NT2/D1 (cell line): ENCODE measurements around the gene TBL3.
A peak's percentile ranks its signal among the peaks of the same experiment; 100 is the strongest.
"Not testable (repeated sequence)": the region's sequence is repeated elsewhere in the genome, so short reads cannot be mapped to it uniquely, and the experiment has no call there.

Source experiments
- DNase-seq: peaks from one replicate; pipeline ENCODE4 v3.0.0-alpha.2; 2011; ENCODE audit warnings: low read depth, low spot score
- H3K27me3 ChIP-seq: 2 replicates; pipeline ENCODE4 v1.6.0; 2011; ENCODE audit warnings: mild to moderate bottlenecking; ENCODE audit not compliant: insufficient read length, insufficient read depth
- H3K36me3 ChIP-seq: 2 replicates; pipeline ENCODE4 v1.6.1; 2011; ENCODE audit warnings: mild to moderate bottlenecking, low read length, mixed read lengths; ENCODE audit not compliant: insufficient read depth, insufficient read length
- H3K4me1 ChIP-seq: 2 replicates; pipeline ENCODE4 v1.5.1; 2011; ENCODE audit not compliant: insufficient read depth, insufficient read length
- H3K4me3 ChIP-seq: 2 replicates; pipeline ENCODE4 v1.5.1; 2011; ENCODE audit warnings: low read depth; ENCODE audit not compliant: insufficient read length
- H3K9ac ChIP-seq: 2 replicates; pipeline ENCODE4 v1.6.0; 2011; ENCODE audit warnings: low read depth; ENCODE audit not compliant: insufficient read length
- H3K9me3 ChIP-seq: 2 replicates; pipeline ENCODE4 v1.5.1; 2011; ENCODE audit warnings: mild to moderate bottlenecking, low read length; ENCODE audit not compliant: insufficient read depth
- SUZ12 ChIP-seq: IDR thresholded peaks from 2 replicates; pipeline ENCODE4 v1.6.1; 2011; ENCODE audit not compliant: insufficient read length, insufficient read depth; ENCODE audit errors: extremely low read depth
- YY1 ChIP-seq: IDR thresholded peaks from 2 replicates; pipeline ENCODE4 v1.6.1; 2011; ENCODE audit not compliant: insufficient read length, insufficient read depth
- ZNF274 ChIP-seq: IDR thresholded peaks from 2 replicates; pipeline ENCODE4 v1.6.1; 2011; ENCODE audit warnings: mild to moderate bottlenecking, low read depth, low read length

TBL3 gene

DNA sequence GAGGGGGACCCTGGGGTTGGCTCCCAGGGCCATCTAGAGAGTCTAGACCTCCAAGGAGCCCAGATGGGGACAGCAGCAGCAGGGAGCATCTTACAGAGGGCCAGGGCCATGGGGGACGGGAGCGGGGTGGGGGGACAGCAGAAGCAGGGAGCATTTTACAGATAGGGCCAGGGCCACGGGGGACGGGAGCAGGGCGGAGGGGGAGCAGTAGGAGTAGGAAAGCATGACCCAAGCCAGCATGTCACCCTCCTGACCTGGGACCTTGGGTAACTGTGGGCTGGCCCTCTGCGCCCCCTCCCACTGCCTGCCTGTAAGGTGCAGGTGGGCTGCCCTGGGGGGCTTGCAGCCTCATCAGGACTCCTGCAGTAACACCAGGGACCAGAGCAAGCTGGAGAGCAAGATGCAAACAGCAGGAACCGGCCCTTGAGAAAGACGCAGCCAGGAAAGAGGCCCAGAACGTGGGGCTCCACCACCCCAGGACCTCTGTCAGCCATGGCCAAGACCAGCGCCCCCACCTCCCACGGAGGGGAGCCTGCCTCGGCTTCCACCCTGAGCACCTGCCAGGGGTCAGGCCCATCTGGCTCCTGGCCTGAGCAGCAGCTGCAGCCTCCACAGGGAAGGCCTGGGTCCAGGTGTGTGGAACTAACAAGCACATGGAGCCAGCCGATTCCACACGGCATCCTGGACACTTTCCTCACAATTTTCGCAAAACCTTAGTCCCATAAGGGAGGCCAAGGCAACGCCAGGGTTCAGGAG lies 35.4 kb downstream of the TBL3 start:
- Histone ChIP-seq H3K4me1 (peaks cover 38% of the 10 kb centered on the region), H3K4me3 (peak overlapping the region; percentile 1), H3K36me3 (peaks cover 59% of the 10 kb centered on the region), H3K9me3 (no peaks in the 10 kb centered on the region), H3K27me3 (no peaks in the 10 kb centered on the region), H3K9ac (peak overlapping the region; percentile 92)
- TF ChIP-seq ZNF274 = no peak
- TF ChIP-seq YY1 = no peak
- no peak for DNase-seq

- peak overlapping the region; percentile 92 for H3K9ac ChIP-seq
- TF ChIP-seq SUZ12 (no peak), YY1 (no peak), ZNF274 (no peak)
- H3K9me3 ChIP-seq = no peaks in the 10 kb centered on the region
- DNase-seq = no peak
- H3K27me3 ChIP-seq = no peaks in the 10 kb centered on the region
- no peak overlapping the region for H3K4me3 ChIP-seq
- H3K36me3 ChIP-seq = peaks cover 51% of the 10 kb centered on the region
- peaks cover 34% of the 10 kb centered on the region for H3K4me1 ChIP-seq
Measured at GRCh38 chr16:2008009-2008526, 36.2 kb downstream of the TBL3 start.

- TF ChIP-seq YY1 = no peak
- TF ChIP-seq ZNF274 = no peak
- no peak for TF ChIP-seq SUZ12
- no peak for DNase-seq
- peak overlapping the region; percentile 92 for H3K9ac ChIP-seq
Measured at GRCh38 chr16:2008631-2009163, 36.8 kb downstream of the TBL3 start.

GRCh38 chr16:2009164-2009711 lies 37.4 kb downstream of the TBL3 start:
- no peak for TF ChIP-seq ZNF274
- TF ChIP-seq YY1 = no peak
- TF ChIP-seq SUZ12 = no peak
- no peak for DNase-seq
- H3K4me1 ChIP-seq = peaks cover 27% of the 10 kb centered on the region

More at GRCh38 chr16:2008631-2009163, 36.8 kb downstream of the TBL3 start:
- Histone ChIP-seq H3K4me1 (peaks cover 28% of the 10 kb centered on the region), H3K9me3 (no peaks in the 10 kb centered on the region), H3K27me3 (no peaks in the 10 kb centered on the region), H3K36me3 (peaks cover 45% of the 10 kb centered on the region), H3K4me3 (peak overlapping the region; percentile 76)

GRCh38 chr16:2009791-2010510 lies 38.1 kb downstream of the TBL3 start, which contains the start of gene ZNF598:
Gene ZNF598 (minus strand): TSS chr16:2009821.
- DNase-seq = peak; percentile 77
- H3K4me3 ChIP-seq = peak within 1 kb of the TSS; percentile 85
- no peaks in the 10 kb centered on the region for H3K9me3 ChIP-seq
- peak within 1 kb of the TSS; percentile 92 for H3K9ac ChIP-seq
- no peaks in the 10 kb centered on the region for H3K27me3 ChIP-seq
- H3K36me3 ChIP-seq = peaks cover 38% of the 10 kb centered on the region
- TF ChIP-seq ZNF274 (no peak), YY1 (no peak), SUZ12 (no peak)
- H3K4me1 ChIP-seq = peaks cover 20% of the 10 kb centered on the region

More at GRCh38 chr16:2009164-2009711, 37.4 kb downstream of the TBL3 start:
- Histone ChIP-seq H3K4me3 (peak overlapping the region; percentile 76), H3K9me3 (no peaks in the 10 kb centered on the region), H3K36me3 (peaks cover 45% of the 10 kb centered on the region), H3K9ac (peak overlapping the region; percentile 92), H3K27me3 (no peaks in the 10 kb centered on the region)

DNA sequence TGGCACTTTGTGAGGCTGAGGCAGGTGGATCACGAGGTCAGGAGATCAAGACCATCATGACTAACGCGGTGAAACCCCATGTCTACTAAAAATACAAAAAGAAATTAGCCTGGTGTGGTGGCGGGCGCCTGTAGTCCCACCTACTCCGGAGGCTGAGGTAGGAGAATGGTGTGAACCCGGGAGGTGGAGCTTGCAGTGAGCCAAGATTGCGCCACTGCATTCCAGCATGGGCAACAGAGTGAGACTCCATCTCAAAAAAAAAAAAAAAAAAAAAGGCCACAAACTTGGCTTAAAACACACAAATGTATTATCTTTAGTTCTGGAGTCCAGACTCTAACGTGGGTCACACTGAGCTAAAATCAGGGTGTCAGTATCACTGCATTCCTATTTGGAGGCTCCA lies 39.9 kb downstream of the TBL3 start:
- H3K27me3 ChIP-seq, H3K4me3 ChIP-seq, DNase-seq, H3K9ac ChIP-seq, H3K9me3 ChIP-seq: not testable (repeated sequence)
- Histone ChIP-seq H3K4me1 (peaks cover 16% of the 10 kb centered on the region), H3K36me3 (peaks cover 22% of the 10 kb centered on the region)

- H3K4me3 ChIP-seq = no peak overlapping the region
- H3K9ac ChIP-seq = no peak overlapping the region
- peaks cover 4% of the 10 kb centered on the region for H3K36me3 ChIP-seq
- H3K27me3 ChIP-seq = no peaks in the 10 kb centered on the region
- no peaks in the 10 kb centered on the region for H3K9me3 ChIP-seq
- TF ChIP-seq YY1 (no peak), ZNF274 (no peak), SUZ12 (no peak)
- peaks cover 6% of the 10 kb centered on the region for H3K4me1 ChIP-seq
- DNase-seq = no peak
Measured at GRCh38 chr16:2013527-2013926, 41.7 kb downstream of the TBL3 start.
